IMR-90 (cell line): ENCODE measurements around the gene CCDC136. TPM values are rescaled to one million over a fixed set of nuclear protein-coding genes. Genes with fewer than 3 reads are reported as not detected.

Experiments used
- ATAC-seq: fragments of 200-7000 bp; cut with Tn5 transposase; 2 replicates; pipeline ENCODE4 v1.9.1; 2020; ENCODE audit warnings: low read depth, mild to moderate bottlenecking, moderate library complexity
- BruUV-seq: library from RNA; stranded (reverse); fragments of 400-500 nt; replicated peaks from 2 replicates; lab custom pipeline; 2021; lab: Mats Ljungman, UMichigan
- CTCF ChIA-PET: fragments of 300-600 bp; formaldehyde crosslinking; extraction: SDS; loops from one replicate; lab custom pipeline; 2021; ENCODE audit warnings: antibody characterized with exemption; lab: Yijun Ruan, JAX
- POLR2A ChIA-PET: fragments of 300-600 bp; sonication (Branson Sonifier 250); formaldehyde crosslinking; loops from one replicate; lab custom pipeline; 2022; ENCODE audit warnings: antibody characterized with exemption; ENCODE audit not compliant: unreplicated experiment; lab: Charles Lee
- DNase-seq: peaks from one replicate; pipeline ENCODE4 v3.0.0; 2013
- H2AFZ ChIP-seq: replicated peaks from 2 replicates; pipeline ENCODE3; 2013; ENCODE audit warnings: low read length, mild to moderate bottlenecking; ENCODE audit not compliant: poor library complexity
- H2AK5ac ChIP-seq: 2 replicates; pipeline ENCODE4 v1.6.1; 2013; ENCODE audit warnings: low read depth, low read length, inconsistent platforms
- H2AK9ac ChIP-seq: replicated peaks from 2 replicates; pipeline ENCODE3; 2013; ENCODE audit warnings: mild to moderate bottlenecking, low read depth, low read length, moderate library complexity; ENCODE audit not compliant: poor library complexity
- H2BK120ac ChIP-seq: 2 replicates; pipeline ENCODE4 v1.6.1; 2013; ENCODE audit warnings: low read depth, low read length, inconsistent platforms
- H2BK15ac ChIP-seq: 3 replicates; pipeline ENCODE4 v1.6.1; 2013; ENCODE audit warnings: low read depth, low read length, inconsistent platforms
- H2BK20ac ChIP-seq: 2 replicates; pipeline ENCODE4 v1.6.1; 2013; ENCODE audit warnings: low read depth, mild to moderate bottlenecking, inconsistent platforms, low read length, moderate library complexity
- H2BK5ac ChIP-seq: 2 replicates; pipeline ENCODE4 v1.6.1; 2013; ENCODE audit warnings: mild to moderate bottlenecking, low read depth, low read length, inconsistent platforms; ENCODE audit not compliant: poor library complexity, severe bottlenecking
- H3K14ac ChIP-seq: replicated peaks from 2 replicates; pipeline ENCODE4 v1.6.1; 2013; ENCODE audit warnings: low read depth, low read length, inconsistent platforms
- H3K18ac ChIP-seq: 2 replicates; pipeline ENCODE4 v1.6.1; 2013; ENCODE audit warnings: low read depth, low read length, control low read depth
- H3K23ac ChIP-seq: 2 replicates; pipeline ENCODE4 v1.6.1; 2013; ENCODE audit warnings: low read depth, low read length, inconsistent platforms
- H3K27ac ChIP-seq: 2 replicates; pipeline ENCODE4 v1.5.1; 2013; ENCODE audit warnings: mild to moderate bottlenecking, control low read depth, low read length; ENCODE audit not compliant: insufficient read depth
- H3K27me3 ChIP-seq: 2 replicates; pipeline ENCODE4 v1.6.1; 2013; ENCODE audit warnings: low read length; ENCODE audit not compliant: control insufficient read depth, insufficient read depth
- H3K36me3 ChIP-seq: 2 replicates; pipeline ENCODE4 v1.6.1; 2013; ENCODE audit warnings: low read length, mixed read lengths; ENCODE audit not compliant: control insufficient read depth, insufficient read depth
- H3K4ac ChIP-seq: 2 replicates; pipeline ENCODE4 v1.6.1; 2013; ENCODE audit warnings: low read depth, low read length, inconsistent platforms
- H3K4me1 ChIP-seq: 2 replicates; pipeline ENCODE4 v1.6.1; 2013; ENCODE audit warnings: low read length, mixed read lengths; ENCODE audit not compliant: control insufficient read depth, insufficient read depth
- H3K4me2 ChIP-seq: 2 replicates; pipeline ENCODE4 v1.6.1; 2013; ENCODE audit warnings: low read depth, mild to moderate bottlenecking, control low read depth, low read length, moderate library complexity
- H3K4me3 ChIP-seq: 2 replicates; pipeline ENCODE4 v1.5.1; 2013; ENCODE audit warnings: low read depth, mild to moderate bottlenecking, control low read depth, low read length, moderate library complexity; ENCODE audit not compliant: insufficient read depth
- H3K56ac ChIP-seq: 2 replicates; pipeline ENCODE4 v1.6.1; 2013; ENCODE audit warnings: low read length, inconsistent platforms; ENCODE audit not compliant: insufficient read depth; ENCODE audit errors: extremely low read depth
- H3K79me1 ChIP-seq, 2 experiments: 2 replicates each; pipeline ENCODE4 v1.6.1; 2013; ENCODE audit warnings: low read length in 2 of 2, inconsistent platforms in 1 of 2, low read depth in 1 of 2
- H3K9ac ChIP-seq: 2 replicates; pipeline ENCODE4 v1.6.1; 2013; ENCODE audit warnings: low read depth, low read length, control low read depth
- H3K9me1 ChIP-seq: 2 replicates; pipeline ENCODE4 v1.6.1; 2013; ENCODE audit warnings: low read length, inconsistent platforms; ENCODE audit not compliant: insufficient read depth
- H3K9me3 ChIP-seq: 2 replicates; pipeline ENCODE4 v1.6.1; 2013; ENCODE audit warnings: low read length; ENCODE audit not compliant: control insufficient read depth, insufficient read depth
- H4K20me1 ChIP-seq: 2 replicates; pipeline ENCODE4 v1.6.1; 2013; ENCODE audit warnings: low read length, inconsistent platforms; ENCODE audit not compliant: insufficient read depth
- H4K5ac ChIP-seq: 2 replicates; pipeline ENCODE4 v1.6.1; 2013; ENCODE audit warnings: mild to moderate bottlenecking, low read depth, low read length, control low read depth
- H4K8ac ChIP-seq, 2 experiments: 2 replicates each; pipeline ENCODE4 v1.6.1; 2013; ENCODE audit warnings: low read depth in 2 of 2, low read length in 2 of 2, control low read depth in 1 of 2, inconsistent platforms in 1 of 2
- H4K91ac ChIP-seq: 2 replicates; pipeline ENCODE4 v1.6.1; 2013; ENCODE audit warnings: low read depth, low read length, inconsistent platforms; ENCODE audit not compliant: insufficient read depth
- BHLHE40 ChIP-seq: fragments of 150-350 bp; IDR thresholded peaks from 2 replicates; pipeline ENCODE4 v1.6.1; 2016; ENCODE audit warnings: mild to moderate bottlenecking, low read depth, low read length
- CEBPB ChIP-seq: IDR thresholded peaks from 2 replicates; pipeline ENCODE4 v1.6.1; 2012; ENCODE audit warnings: low read depth, low read length, improper control_type of control experiment
- CHD1 ChIP-seq: IDR thresholded peaks from 2 replicates; pipeline ENCODE4 v1.6.1; 2012; ENCODE audit warnings: low read depth, low read length, improper control_type of control experiment
- ELK1 ChIP-seq: fragments of 150-350 bp; IDR thresholded peaks from 2 replicates; pipeline ENCODE4 v1.6.1; 2016; ENCODE audit warnings: low read depth, mild to moderate bottlenecking, low read length, moderate library complexity, borderline replicate concordance
- FOS ChIP-seq: fragments of 150-350 bp; IDR thresholded peaks from 2 replicates; pipeline ENCODE4 v1.6.1; 2016; ENCODE audit warnings: low read depth, low read length
- MAFK ChIP-seq: IDR thresholded peaks from 2 replicates; pipeline ENCODE4 v1.6.1; 2012; ENCODE audit warnings: low read depth, low read length, improper control_type of control experiment
- MAZ ChIP-seq: IDR thresholded peaks from 2 replicates; pipeline ENCODE4 v1.6.1; 2012; ENCODE audit warnings: low read depth, mild to moderate bottlenecking, low read length, improper control_type of control experiment, moderate library complexity, borderline replicate concordance
- MXI1 ChIP-seq: IDR thresholded peaks from 2 replicates; pipeline ENCODE4 v1.6.1; 2012; ENCODE audit warnings: low read depth, mild to moderate bottlenecking, low read length, moderate library complexity, borderline replicate concordance
- NFE2L2 ChIP-seq: fragments of 150-350 bp; IDR thresholded peaks from 2 replicates; pipeline ENCODE4 v1.6.1; 2016; ENCODE audit warnings: low read depth, mild to moderate bottlenecking, low read length
- POLR2A ChIP-seq: IDR thresholded peaks from 2 replicates; pipeline ENCODE4 v1.6.1; 2012; ENCODE audit warnings: mild to moderate bottlenecking, low read depth, low read length
- RAD21 ChIP-seq: IDR thresholded peaks from 2 replicates; pipeline ENCODE4 v1.6.1; 2012; ENCODE audit warnings: low read length, improper control_type of control experiment
- RCOR1 ChIP-seq: IDR thresholded peaks from 2 replicates; pipeline ENCODE4 v1.6.1; 2012; ENCODE audit warnings: mild to moderate bottlenecking, low read length, improper control_type of control experiment; ENCODE audit not compliant: insufficient replicate concordance
- RFX5 ChIP-seq: IDR thresholded peaks from 2 replicates; pipeline ENCODE4 v1.8.0; 2012; ENCODE audit warnings: low read depth, mild to moderate bottlenecking, low read length, moderate library complexity
- SMC3 ChIP-seq: fragments of 150-350 bp; IDR thresholded peaks from 2 replicates; pipeline ENCODE4 v1.6.1; 2016; ENCODE audit warnings: low read depth, mild to moderate bottlenecking, antibody characterized with exemption, low read length, moderate library complexity
- USF2 ChIP-seq: fragments of 150-350 bp; IDR thresholded peaks from 2 replicates; pipeline ENCODE4 v1.6.1; 2017; ENCODE audit warnings: mild to moderate bottlenecking, antibody characterized with exemption, low read length, low read depth
- WGBS, 2 experiments: methylation state at CpG; one replicate each; pipeline versions ENCODE4 v1.1.5 to v1.1.7; 2013; ENCODE audit warnings: missing lambda C conversion rate in 2 of 2; ENCODE audit not compliant: insufficient read length in 1 of 2; ENCODE audit errors: extremely low coverage in 2 of 2; 5-methylcytosine and 5-hydroxymethylcytosine counted together
- dilution Hi-C: fragments of 300-500 bp; cut with HindIII; formaldehyde crosslinking; loops from one replicate; pipeline ENCODE4 v1.14.3; 2018; ENCODE audit warnings: low sequenced_read_pairs; ENCODE audit not compliant: unreplicated experiment
- in situ Hi-C: fragments of 300-500 bp; cut with MboI; formaldehyde crosslinking; loops from 3 replicates; pipeline ENCODE4 v1.14.3; 2019; ENCODE audit warnings: low sequenced_read_pairs, inconsistent platforms, mixed read lengths
- intact Hi-C: fragments of 100-400 bp; cut with micrococcal nuclease; formaldehyde crosslinking; loops from 2 replicates; pipeline ENCODE4 v1.10.0; 2022
- polyA plus RNA-seq, 3 experiments: library from polyadenylated mRNA; depleted of rRNA; stranded (reverse); fragments of >200 nt; gene quantifications; 2 replicates each; pipeline ENCODE4 v1.2.3, GENCODE V29; 2012; ENCODE audit warnings: low replicate concordance in 1 of 3
- total RNA-seq: library from RNA; depleted of rRNA; stranded (reverse); fragments of >200 nt; gene quantifications from 2 replicates; pipeline ENCODE4 v1.2.3, GENCODE V29; 2012

Gene CCDC136
- total and polyA plus RNA-seq, 2 of the 4 experiments (the other 2 are of a cell fraction): 7.7 to 18.0 TPM

DNA sequence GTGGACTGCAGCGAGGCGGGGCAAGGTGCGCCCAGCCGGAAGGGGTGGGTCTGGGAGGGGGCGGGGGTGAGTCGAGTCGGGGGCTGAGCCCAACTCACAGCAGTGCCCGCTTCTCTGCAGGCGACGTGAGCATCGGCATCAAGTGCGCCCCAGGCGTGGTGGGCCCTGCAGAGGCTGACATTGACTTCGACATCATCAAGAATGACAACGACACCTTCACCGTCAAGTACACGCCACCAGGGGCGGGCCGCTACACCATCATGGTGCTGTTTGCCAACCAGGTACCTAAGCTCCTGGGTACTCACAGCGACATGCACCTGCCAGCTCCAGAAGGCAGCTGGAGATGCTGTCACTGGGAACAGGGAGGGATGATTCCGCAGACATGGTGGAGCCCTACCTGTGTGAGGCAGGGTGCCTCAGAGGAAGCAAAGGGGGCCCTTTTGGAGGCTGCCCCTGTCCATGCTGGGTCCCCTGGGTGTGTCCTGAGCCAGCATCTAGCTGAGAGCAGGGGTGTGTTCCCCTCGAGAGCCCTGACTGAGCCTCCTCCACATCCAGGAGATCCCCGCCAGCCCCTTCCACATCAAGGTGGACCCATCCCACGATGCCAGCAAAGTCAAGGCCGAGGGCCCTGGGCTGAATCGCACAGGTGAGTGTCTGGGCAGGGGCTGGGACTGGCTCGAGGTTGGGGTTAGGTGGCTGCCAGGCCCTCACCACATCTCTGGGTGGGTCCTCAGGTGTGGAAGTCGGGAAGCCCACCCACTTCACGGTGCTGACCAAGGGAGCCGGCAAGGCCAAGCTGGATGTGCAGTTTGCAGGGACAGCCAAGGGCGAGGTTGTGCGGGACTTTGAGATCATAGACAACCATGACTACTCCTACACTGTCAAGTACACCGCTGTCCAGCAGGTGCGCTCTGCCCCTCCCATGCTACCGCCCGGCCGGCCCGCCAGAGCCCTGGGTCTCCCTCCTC is 51.2 kb downstream of the CCDC136 start:
- no peaks in the 10 kb centered on the region; the same call in 1 of the 2 replicates for H3K9me1 ChIP-seq
- no peak overlapping the region for H3K23ac ChIP-seq
- H3K56ac ChIP-seq: no peak overlapping the region
- H3K27me3 ChIP-seq: no peaks in the 10 kb centered on the region
- no peak overlapping the region for H3K4ac ChIP-seq
- H4K91ac ChIP-seq: no peak overlapping the region
- ATAC-seq (no peak), DNase-seq (no peak)
- H3K18ac ChIP-seq: no peak overlapping the region
- intact Hi-C loops: no loop called here
- no peak overlapping the region for H2AK5ac ChIP-seq
- no peak overlapping the region for H4K8ac ChIP-seq
- H2BK120ac ChIP-seq: no peak overlapping the region
- peaks cover 31 to 82% of the 10 kb centered on the region in 2 experiments for H3K79me1 ChIP-seq
- dilution Hi-C loops: no loop called here
- peaks cover 97% of the 10 kb centered on the region for H3K36me3 ChIP-seq
- 98% methylated on average over 18 of the region's 38 CpGs; no CpG with 5 or more reads in 1 of the 2 experiments for WGBS, 2 experiments
- no peak overlapping the region for H2BK5ac ChIP-seq
- no peak overlapping the region for H3K27ac ChIP-seq
- H2BK20ac ChIP-seq: no peak overlapping the region
- no peaks in the 10 kb centered on the region for H3K9me3 ChIP-seq
- H2BK15ac ChIP-seq: no peak overlapping the region
- CTCF ChIA-PET: no interaction called here
- no peak overlapping the region for H3K9ac ChIP-seq
- no peak overlapping the region for H3K4me2 ChIP-seq
- H3K4me1 ChIP-seq: peaks cover 3% of the 10 kb centered on the region; the same call in 1 of the 2 replicates
- H2AFZ ChIP-seq: no peak overlapping the region
- no peak overlapping the region for H3K14ac ChIP-seq
- BruUV-seq: no TSS peak
- peaks cover 96% of the 10 kb centered on the region for H4K20me1 ChIP-seq
- no peak overlapping the region for H3K4me3 ChIP-seq
- no peak overlapping the region for H4K5ac ChIP-seq
- in situ Hi-C loops: no loop called here
- peak overlapping the region; percentile 67 for H2AK9ac ChIP-seq
- POLR2A ChIA-PET: no interaction called here
- TF ChIP-seq RFX5 (no peak), POLR2A (no peak), USF2 (no peak), CEBPB (no peak), MAZ (no peak), BHLHE40 (no peak), FOS (no peak), RAD21 (no peak), CHD1 (no peak), MXI1 (no peak), MAFK (no peak), RCOR1 (no peak), ELK1 (no peak), NFE2L2 (no peak), SMC3 (no peak)
